Activated CD4-positive, CD25-positive, alpha-beta regulatory T cell treated with anti-CD3 and anti-CD28 coated beads, Interleukin-2, amount 50 U/mL, for 16 hours (primary cell): ENCODE measurements around the gene DGKB.

ENCODE experiments used
- DNase-seq: peaks from one replicate; pipeline ENCODE4 v3.0.0-alpha.2; 2020; ENCODE audit warnings: low read depth, low spot score

Gene DGKB

DNA sequence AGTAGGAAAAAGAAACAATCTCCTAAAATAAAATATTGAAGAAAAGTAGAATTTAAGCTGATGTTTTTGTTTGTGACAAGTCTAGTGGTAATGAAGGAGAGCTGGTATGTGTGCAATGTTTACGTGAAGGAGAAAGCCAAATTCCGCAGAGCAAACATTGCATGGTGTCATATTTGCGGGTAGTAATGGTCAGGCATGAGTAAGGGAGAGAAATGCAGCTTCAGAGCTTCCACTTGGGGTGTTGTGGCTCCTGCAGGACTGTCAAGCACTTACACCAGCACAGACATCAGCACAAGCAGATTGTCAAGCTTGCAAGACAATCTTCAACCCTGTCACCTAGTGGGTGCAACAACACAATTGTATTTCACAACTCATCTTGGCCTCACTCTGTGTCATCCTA, 776.6 kb downstream of the DGKB start:
- DNase-seq: no peak

- no peak for DNase-seq
These were observed 777.8 kb downstream of the DGKB start for GRCh38 chr7:14124716-14125115.

GRCh38 chr7:14123923-14124322, 778.6 kb downstream of the DGKB start:
- no peak for DNase-seq

- DNase-seq: no peak
These were observed 786.9 kb downstream of the DGKB start for GRCh38 chr7:14115701-14116100.

- no peak for DNase-seq
These were observed 797.7 kb downstream of the DGKB start for GRCh38 chr7:14104861-14105260.

GRCh38 chr7:14096159-14096558, 806.4 kb downstream of the DGKB start:
- no peak for DNase-seq

DNA sequence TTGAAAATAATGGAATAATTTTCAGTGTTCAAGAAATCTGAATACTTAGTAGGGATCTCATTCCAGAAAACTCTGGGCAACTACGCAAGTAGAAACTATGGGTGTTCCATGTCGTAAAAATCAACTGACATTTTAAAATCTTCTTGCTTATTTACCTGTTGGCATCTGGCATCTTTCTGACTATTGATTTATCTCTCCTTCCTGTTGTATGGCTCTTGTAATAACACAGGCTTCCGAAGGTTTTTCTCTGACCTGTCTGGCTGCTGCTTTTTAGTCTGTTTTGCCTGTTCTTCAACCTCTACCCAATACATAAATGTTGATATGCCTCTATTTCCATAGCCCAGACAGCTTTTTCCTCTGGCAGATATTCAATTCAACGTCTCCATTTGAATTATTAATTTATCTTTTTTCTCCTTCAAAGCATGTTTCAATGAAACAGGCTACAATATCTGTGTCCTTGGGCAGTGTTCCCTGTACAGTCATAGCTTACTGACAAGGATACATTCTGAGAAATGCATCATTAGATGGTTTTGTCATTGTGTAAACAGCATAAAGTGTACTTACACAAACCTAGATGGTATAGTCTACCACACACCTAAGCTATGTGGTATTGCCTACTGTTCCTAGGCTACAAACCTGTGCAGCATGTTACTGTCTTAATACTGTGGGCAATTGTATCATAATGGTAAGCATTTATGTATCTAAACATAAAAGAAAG, 807.2 kb downstream of the DGKB start:
- no peak for DNase-seq
